ENCODE data around the gene VANGL2.

The VANGL2 gene

GRCh38 chr1:160428053-160428452, 27.7 kb downstream of the VANGL2 start:
- no peak for DNase-seq (ENCODE audit: low spot score)

- peak; percentile 70 for DNase-seq (ENCODE audit: low spot score)
Observed at GRCh38 chr1:160428655-160429054, 28.3 kb downstream of the VANGL2 start.

GRCh38 chr1:160429125-160429561, 28.8 kb downstream of the VANGL2 start:
- DNase-seq (ENCODE audit: low spot score), result no peak

GRCh38 chr1:160429702-160430535, 29.6 kb downstream of the VANGL2 start:
- DNase-seq (ENCODE audit: low spot score), result no peak

GRCh38 chr1:160431006-160431405, 30.6 kb downstream of the VANGL2 start:
- no peak for DNase-seq (ENCODE audit: low spot score)

- DNase-seq (ENCODE audit: low spot score), result no peak
Observed at GRCh38 chr1:160431571-160431970, 31.2 kb downstream of the VANGL2 start.

- DNase-seq (ENCODE audit: low spot score), result no peak
Observed at GRCh38 chr1:160432371-160432786, 32.0 kb downstream of the VANGL2 start.

GRCh38 chr1:160436966-160437365, 36.6 kb downstream of the VANGL2 start:
- DNase-seq (ENCODE audit: low spot score), result no peak

GRCh38 chr1:160437432-160438316, 37.3 kb downstream of the VANGL2 start:
- DNase-seq (ENCODE audit: low spot score), result no peak

GRCh38 chr1:160438317-160438918, 38.1 kb downstream of the VANGL2 start:
- no peak for DNase-seq (ENCODE audit: low spot score)

GRCh38 chr1:160438935-160439334, 38.6 kb downstream of the VANGL2 start:
- no peak for DNase-seq (ENCODE audit: low spot score)

- DNase-seq (ENCODE audit: low spot score), result no peak
Observed at GRCh38 chr1:160439718-160440117, 39.4 kb downstream of the VANGL2 start.

- no peak for DNase-seq (ENCODE audit: low spot score)
Observed at GRCh38 chr1:160446945-160447600, 46.7 kb downstream of the VANGL2 start.

GRCh38 chr1:160449494-160449893, 49.1 kb downstream of the VANGL2 start:
- DNase-seq (ENCODE audit: low spot score), result no peak

- DNase-seq (ENCODE audit: low spot score), result no peak
Observed at GRCh38 chr1:160451119-160451858, 50.9 kb downstream of the VANGL2 start.

GRCh38 chr1:160451859-160452232, 51.5 kb downstream of the VANGL2 start:
- no peak for DNase-seq (ENCODE audit: low spot score)

- no peak for DNase-seq (ENCODE audit: low spot score)
Observed at GRCh38 chr1:160453443-160453842, 53.1 kb downstream of the VANGL2 start.

GRCh38 chr1:160454371-160455152, 54.2 kb downstream of the VANGL2 start:
- no peak for DNase-seq (ENCODE audit: low spot score)

GRCh38 chr1:160455153-160455517, 54.8 kb downstream of the VANGL2 start:
- DNase-seq (ENCODE audit: low spot score), result no peak

GRCh38 chr1:160459056-160459455, 58.7 kb downstream of the VANGL2 start:
- no peak for DNase-seq (ENCODE audit: low spot score)

GRCh38 chr1:160459687-160460086, 59.3 kb downstream of the VANGL2 start:
- no peak for DNase-seq (ENCODE audit: low spot score)

Measured in D341Med (cell line).